K562 (cell line): ENCODE data around the gene MAST4. TPM values are rescaled to one million over a fixed set of nuclear protein-coding genes. Genes with fewer than 3 reads are reported as not detected.

Experiments used
- HNRNPK ChIP-seq: fragments of 200-400 bp; formaldehyde crosslinking; IDR thresholded peaks from one replicate; pipeline ENCODE4 v1.6.1; 2018; ENCODE audit warnings: mild to moderate bottlenecking, low read depth, low read length; ENCODE audit not compliant: poor library complexity, severe bottlenecking
- POLR3A ChIP-seq: IDR thresholded peaks from 2 replicates; pipeline ENCODE4 v1.6.1; 2011; ENCODE audit warnings: borderline replicate concordance, mild to moderate bottlenecking, moderate library complexity; ENCODE audit not compliant: insufficient read length, insufficient read depth; ENCODE audit errors: extremely low read depth
- REST ChIP-seq, 2 experiments: fragments of 450-650 bp; formaldehyde crosslinking in 1 of 2; IDR thresholded peaks; 2 replicates each; pipeline versions ENCODE4 v1.4.0 to v1.6.1; 2014 to 2020; ENCODE audit warnings: mild to moderate bottlenecking in 2 of 2, borderline replicate concordance in 1 of 2, low read depth in 1 of 2
- SAFB ChIP-seq: fragments of 200-400 bp; formaldehyde crosslinking; IDR thresholded peaks from 2 replicates; pipeline ENCODE4 v1.6.1; 2017; ENCODE audit warnings: low read depth, low read length, borderline replicate concordance
- ZNF408 ChIP-seq: fragments of 250-450 bp; sonication (Bioruptor Pico); IDR thresholded peaks from 2 replicates; pipeline ENCODE4 v1.4.0; 2020; ENCODE audit warnings: low read depth, mild to moderate bottlenecking, moderate library complexity
- polyA plus RNA-seq, 8 experiments: library from polyadenylated mRNA; depleted of rRNA in 4 of 8; stranded (reverse) in 5 of 8; unstranded in 3 of 8; fragments of >200 nt; fragmentation: Nextera tagmentation in 2 of 8; fragmentation: Illumina TruSeq in 1 of 8; extraction: Ambion mirVana in 2 of 8; extraction: Trizol in 1 of 8; gene quantifications; 2 replicates each; pipeline versions ENCODE4 v1.2.1 to v1.2.3, GENCODE V29; 2011 to 2014; ENCODE audit warnings: inconsistent platforms in 1 of 8, missing spikeins in 1 of 8
- total RNA-seq, 7 experiments: library from RNA; depleted of rRNA in 6 of 7; stranded (reverse); fragments of >200 nt in 6 of 7; fragmentation: Illumina TruSeq in 2 of 7; extraction: Trizol in 2 of 7; gene quantifications; 2 replicates each; pipeline versions ENCODE4 v1.2.1 to v1.2.3, GENCODE V29; 2011 to 2021; ENCODE audit warnings: low replicate concordance in 1 of 7
- TF ChIP-seq, protein P1 (sequence below): conservative IDR thresholded peaks from 2 replicates; pipeline ENCODE4 v1.6.1; 2011; ENCODE audit warnings: low read depth, mild to moderate bottlenecking, low read length; ENCODE audit not compliant: control insufficient read depth
- TF ChIP-seq, protein P2 (sequence below): sonication (generic); formaldehyde crosslinking; IDR thresholded peaks from 2 replicates; pipeline ENCODE4 v1.8.1; 2023; ENCODE audit warnings: mild to moderate bottlenecking, missing genetic modification reagents
- TF ChIP-seq, protein P3 (sequence below): fragments of 200-800 bp; sonication (Bioruptor generic); IDR thresholded peaks from 2 replicates; pipeline ENCODE4 v1.6.1; 2017; ENCODE audit warnings: missing genetic modification characterization, missing compliant biosample characterization

The MAST4 gene
- total and polyA plus RNA-seq, 9 of the 15 experiments (the other 6 are each of a cell fraction or from before 2014, with no cell fraction given): 0.88 to 10.1 (median 5.2) TPM

GRCh38 chr5:66658516-66658915 is 62.3 kb downstream of the MAST4 start (continued):
- TF ChIP-seq HNRNPK (no peak), SAFB (no peak), REST (IDR thresholded peaks at IDR 0.05; ENCODE audit: borderline replicate concordance) (no peak), REST (CRISPR knock-in tag; IDR thresholded peaks at IDR 0.05; ENCODE audit: low read depth) (no peak), ZNF408 (CRISPR knock-in tag) (no peak), POLR3A (no peak)
- TF ChIP-seq, protein P1, sequence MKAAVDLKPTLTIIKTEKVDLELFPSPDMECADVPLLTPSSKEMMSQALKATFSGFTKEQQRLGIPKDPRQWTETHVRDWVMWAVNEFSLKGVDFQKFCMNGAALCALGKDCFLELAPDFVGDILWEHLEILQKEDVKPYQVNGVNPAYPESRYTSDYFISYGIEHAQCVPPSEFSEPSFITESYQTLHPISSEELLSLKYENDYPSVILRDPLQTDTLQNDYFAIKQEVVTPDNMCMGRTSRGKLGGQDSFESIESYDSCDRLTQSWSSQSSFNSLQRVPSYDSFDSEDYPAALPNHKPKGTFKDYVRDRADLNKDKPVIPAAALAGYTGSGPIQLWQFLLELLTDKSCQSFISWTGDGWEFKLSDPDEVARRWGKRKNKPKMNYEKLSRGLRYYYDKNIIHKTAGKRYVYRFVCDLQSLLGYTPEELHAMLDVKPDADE: no peak
- TF ChIP-seq, protein P2, sequence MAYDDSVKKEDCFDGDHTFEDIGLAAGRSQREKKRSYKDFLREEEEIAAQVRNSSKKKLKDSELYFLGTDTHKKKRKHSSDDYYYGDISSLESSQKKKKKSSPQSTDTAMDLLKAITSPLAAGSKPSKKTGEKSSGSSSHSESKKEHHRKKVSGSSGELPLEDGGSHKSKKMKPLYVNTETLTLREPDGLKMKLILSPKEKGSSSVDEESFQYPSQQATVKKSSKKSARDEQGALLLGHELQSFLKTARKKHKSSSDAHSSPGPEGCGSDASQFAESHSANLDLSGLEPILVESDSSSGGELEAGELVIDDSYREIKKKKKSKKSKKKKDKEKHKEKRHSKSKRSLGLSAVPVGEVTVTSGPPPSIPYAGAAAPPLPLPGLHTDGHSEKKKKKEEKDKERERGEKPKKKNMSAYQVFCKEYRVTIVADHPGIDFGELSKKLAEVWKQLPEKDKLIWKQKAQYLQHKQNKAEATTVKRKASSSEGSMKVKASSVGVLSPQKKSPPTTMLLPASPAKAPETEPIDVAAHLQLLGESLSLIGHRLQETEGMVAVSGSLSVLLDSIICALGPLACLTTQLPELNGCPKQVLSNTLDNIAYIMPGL: no peak
- TF ChIP-seq, protein P3, sequence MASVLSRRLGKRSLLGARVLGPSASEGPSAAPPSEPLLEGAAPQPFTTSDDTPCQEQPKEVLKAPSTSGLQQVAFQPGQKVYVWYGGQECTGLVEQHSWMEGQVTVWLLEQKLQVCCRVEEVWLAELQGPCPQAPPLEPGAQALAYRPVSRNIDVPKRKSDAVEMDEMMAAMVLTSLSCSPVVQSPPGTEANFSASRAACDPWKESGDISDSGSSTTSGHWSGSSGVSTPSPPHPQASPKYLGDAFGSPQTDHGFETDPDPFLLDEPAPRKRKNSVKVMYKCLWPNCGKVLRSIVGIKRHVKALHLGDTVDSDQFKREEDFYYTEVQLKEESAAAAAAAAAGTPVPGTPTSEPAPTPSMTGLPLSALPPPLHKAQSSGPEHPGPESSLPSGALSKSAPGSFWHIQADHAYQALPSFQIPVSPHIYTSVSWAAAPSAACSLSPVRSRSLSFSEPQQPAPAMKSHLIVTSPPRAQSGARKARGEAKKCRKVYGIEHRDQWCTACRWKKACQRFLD (CRISPR knock-in tag): no peak
